HCT116 (cell line): ENCODE measurements around the gene ACACA.

Experiments
- ATF3 ChIP-seq: IDR thresholded peaks from 2 replicates; pipeline ENCODE4 v1.6.1; 2012
- CEBPB ChIP-seq: IDR thresholded peaks from 2 replicates; pipeline ENCODE4 v1.6.1; 2012; ENCODE audit warnings: low read depth

- TF ChIP-seq CEBPB (no peak), ATF3 (no peak)
Measured at GRCh38 chr17:37092701-37093100, 313.9 kb downstream of the ACACA start.
